ENCODE data around the gene MFSD2A.
"Not testable (repeated sequence)": the region's sequence is repeated elsewhere in the genome, so short reads cannot be mapped to it uniquely, and the experiment has no call there.

The MFSD2A gene

GRCh38 chr1:40007481-40008034, 52.6 kb downstream of the MFSD2A start:
- not testable (repeated sequence) for DNase-seq

- DNase-seq = no peak
These were observed 56.3 kb downstream of the MFSD2A start for GRCh38 chr1:40011198-40011597.

GRCh38 chr1:40014253-40014706, 59.3 kb downstream of the MFSD2A start:
- DNase-seq = no peak

- DNase-seq = no peak
These were observed 60.1 kb downstream of the MFSD2A start for GRCh38 chr1:40014812-40015594.

GRCh38 chr1:40017951-40018575, 63.1 kb downstream of the MFSD2A start:
- DNase-seq = no peak
